ENCODE results near the gene PIGN.

The PIGN gene

GRCh38 chr18:62209046-62209445, 22.2 kb upstream of the PIGN start:
- no peak for TF ChIP-seq CTCF (IDR thresholded peaks at IDR 0.05; ENCODE audit: borderline replicate concordance, insufficient read depth, low read depth, low read length)
- H3K4me3 ChIP-seq (ENCODE audit: low read depth, low read length): no peak overlapping the region

- H3K4me3 ChIP-seq (ENCODE audit: low read depth, low read length): no peak overlapping the region
- no peak for TF ChIP-seq CTCF (IDR thresholded peaks at IDR 0.05; ENCODE audit: borderline replicate concordance, insufficient read depth, low read depth, low read length)
These were observed 19.7 kb upstream of the PIGN start for GRCh38 chr18:62206593-62206992.

GRCh38 chr18:62205824-62206223, 19.0 kb upstream of the PIGN start:
- no peak for TF ChIP-seq CTCF (IDR thresholded peaks at IDR 0.05; ENCODE audit: borderline replicate concordance, insufficient read depth, low read depth, low read length)
- H3K4me3 ChIP-seq (ENCODE audit: low read depth, low read length): no peak overlapping the region

- TF ChIP-seq CTCF (IDR thresholded peaks at IDR 0.05; ENCODE audit: borderline replicate concordance, insufficient read depth, low read depth, low read length): no peak
- H3K4me3 ChIP-seq (ENCODE audit: low read depth, low read length): no peak overlapping the region
These were observed 15.0 kb upstream of the PIGN start for GRCh38 chr18:62201870-62202269.

- no peak for TF ChIP-seq CTCF (IDR thresholded peaks at IDR 0.05; ENCODE audit: borderline replicate concordance, insufficient read depth, low read depth, low read length)
- no peak overlapping the region for H3K4me3 ChIP-seq (ENCODE audit: low read depth, low read length)
These were observed 13.5 kb upstream of the PIGN start for GRCh38 chr18:62200121-62200914.

GRCh38 chr18:62199629-62200028, 12.8 kb upstream of the PIGN start:
- TF ChIP-seq CTCF (IDR thresholded peaks at IDR 0.05; ENCODE audit: borderline replicate concordance, insufficient read depth, low read depth, low read length): no peak
- no peak overlapping the region for H3K4me3 ChIP-seq (ENCODE audit: low read depth, low read length)

GRCh38 chr18:62198259-62198658, 11.4 kb upstream of the PIGN start:
- no peak overlapping the region for H3K4me3 ChIP-seq (ENCODE audit: low read depth, low read length)
- TF ChIP-seq CTCF (IDR thresholded peaks at IDR 0.05; ENCODE audit: borderline replicate concordance, insufficient read depth, low read depth, low read length): no peak
